ENCODE measurements around the gene VDR. TPM values are rescaled to one million over a fixed set of nuclear protein-coding genes. Genes with fewer than 3 reads are reported as not detected.

The VDR gene
- total RNA-seq, 1 experiment from 2014 or later, result 22.3 TPM

GRCh38 chr12:47883663-47884195 lies 21.1 kb downstream of the VDR start:
- POLR2A ChIA-PET, result interaction anchor here (0.6 to 2.4 kb wide), 10 partner anchors 11 to 177 kb away, joined by 3 to 12 read pairs (median 4); partner anchors contain the start of gene VDR
- TF ChIP-seq, protein P1, sequence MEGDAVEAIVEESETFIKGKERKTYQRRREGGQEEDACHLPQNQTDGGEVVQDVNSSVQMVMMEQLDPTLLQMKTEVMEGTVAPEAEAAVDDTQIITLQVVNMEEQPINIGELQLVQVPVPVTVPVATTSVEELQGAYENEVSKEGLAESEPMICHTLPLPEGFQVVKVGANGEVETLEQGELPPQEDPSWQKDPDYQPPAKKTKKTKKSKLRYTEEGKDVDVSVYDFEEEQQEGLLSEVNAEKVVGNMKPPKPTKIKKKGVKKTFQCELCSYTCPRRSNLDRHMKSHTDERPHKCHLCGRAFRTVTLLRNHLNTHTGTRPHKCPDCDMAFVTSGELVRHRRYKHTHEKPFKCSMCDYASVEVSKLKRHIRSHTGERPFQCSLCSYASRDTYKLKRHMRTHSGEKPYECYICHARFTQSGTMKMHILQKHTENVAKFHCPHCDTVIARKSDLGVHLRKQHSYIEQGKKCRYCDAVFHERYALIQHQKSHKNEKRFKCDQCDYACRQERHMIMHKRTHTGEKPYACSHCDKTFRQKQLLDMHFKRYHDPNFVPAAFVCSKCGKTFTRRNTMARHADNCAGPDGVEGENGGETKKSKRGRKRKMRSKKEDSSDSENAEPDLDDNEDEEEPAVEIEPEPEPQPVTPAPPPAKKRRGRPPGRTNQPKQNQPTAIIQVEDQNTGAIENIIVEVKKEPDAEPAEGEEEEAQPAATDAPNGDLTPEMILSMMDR (IDR thresholded peaks at IDR 0.05; ENCODE audit: unreplicated experiment), result no peak
- intact Hi-C loops (cut with micrococcal nuclease), result no loop called here

DNA sequence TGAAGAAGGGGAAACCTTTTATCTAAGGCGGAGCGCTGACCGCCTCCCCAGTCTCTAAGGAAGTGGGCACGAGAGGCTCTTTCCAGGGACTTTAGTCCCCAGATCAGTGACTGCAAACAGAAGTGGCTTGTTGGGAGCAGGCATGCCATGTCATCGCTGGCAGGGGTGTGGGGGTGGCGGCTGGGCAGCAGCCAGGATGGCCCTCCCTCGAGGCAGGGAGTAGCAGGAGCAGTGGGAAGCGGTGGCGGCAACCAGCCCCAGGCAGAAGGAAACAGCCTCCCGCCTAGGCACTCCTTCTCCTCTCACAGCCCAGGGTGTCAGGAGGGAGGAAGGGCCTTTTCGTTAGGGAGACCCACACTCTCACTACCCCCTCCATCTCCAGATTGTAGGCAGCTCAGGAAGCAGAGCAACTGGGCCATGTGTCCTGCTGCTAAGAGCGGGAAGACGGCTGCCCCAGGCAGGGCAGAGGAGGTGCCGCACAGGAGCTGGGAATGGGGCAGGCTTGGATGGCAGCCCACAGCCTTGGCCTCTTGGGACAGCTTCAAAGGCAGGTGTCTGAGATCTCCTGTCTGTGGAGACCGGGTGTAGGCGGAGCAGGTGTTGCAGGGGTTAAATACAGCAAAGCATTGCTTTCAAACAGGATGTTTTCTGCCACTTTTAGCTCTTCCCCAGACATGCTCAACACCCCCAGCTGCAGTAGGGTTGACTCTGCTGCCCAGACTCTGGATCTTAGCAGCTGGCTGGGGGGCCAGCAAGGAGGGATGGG lies 21.8 kb downstream of the VDR start:
- intact Hi-C loops (cut with micrococcal nuclease), result no loop called here
- peak; percentile 62 for DNase-seq (ENCODE audit: unreplicated experiment)
- no peaks in the 10 kb centered on the region for H3K9me3 Mint-ChIP-seq (ENCODE audit: unreplicated experiment)
- no peaks in the 10 kb centered on the region for H3K27me3 Mint-ChIP-seq (ENCODE audit: insufficient read depth, unreplicated experiment)
- peaks cover 15% of the 10 kb centered on the region for H3K36me3 Mint-ChIP-seq (ENCODE audit: insufficient read depth, unreplicated experiment)
- no peak overlapping the region for H3K4me3 Mint-ChIP-seq (ENCODE audit: unreplicated experiment)
- H3K27ac Mint-ChIP-seq (ENCODE audit: low read depth, unreplicated experiment), result no peak overlapping the region
- TF ChIP-seq, protein P1 (IDR thresholded peaks at IDR 0.05; ENCODE audit: unreplicated experiment), result no peak
- POLR2A ChIA-PET, result interaction anchor here (0.6 to 2.4 kb wide), 10 partner anchors 12 to 176 kb away, joined by 3 to 12 read pairs (median 4); partner anchors contain the start of gene VDR
- peaks cover 50% of the 10 kb centered on the region for H3K4me1 Mint-ChIP-seq (ENCODE audit: insufficient read depth, unreplicated experiment)
- no TSS peak for BruUV-seq (replicated peaks)
- CTCF ChIA-PET, result interaction anchor here (0.8 to 2.0 kb wide), 7 partner anchors 13 to 282 kb away, joined by 3 to 10 read pairs (median 6); no protein-coding TSS in a partner anchor

More at GRCh38 chr12:47883663-47884195, 21.1 kb downstream of the VDR start:
- no peak overlapping the region for H3K27ac Mint-ChIP-seq (ENCODE audit: low read depth, unreplicated experiment)
- peaks cover 16% of the 10 kb centered on the region for H3K36me3 Mint-ChIP-seq (ENCODE audit: insufficient read depth, unreplicated experiment)
- no TSS peak for BruUV-seq (replicated peaks)
- peaks cover 45% of the 10 kb centered on the region for H3K4me1 Mint-ChIP-seq (ENCODE audit: insufficient read depth, unreplicated experiment)
- no peaks in the 10 kb centered on the region for H3K9me3 Mint-ChIP-seq (ENCODE audit: unreplicated experiment)
- H3K4me3 Mint-ChIP-seq (ENCODE audit: unreplicated experiment), result no peak overlapping the region
- H3K27me3 Mint-ChIP-seq (ENCODE audit: insufficient read depth, unreplicated experiment), result no peaks in the 10 kb centered on the region
- no peak for DNase-seq (ENCODE audit: unreplicated experiment)
- CTCF ChIA-PET, result interaction anchor here (0.8 to 2.0 kb wide), 8 partner anchors 11 to 281 kb away, joined by 3 to 10 read pairs (median 6); no protein-coding TSS in a partner anchor

- CTCF ChIA-PET, result interaction anchor here (0.6 to 0.8 kb wide), 2 partner anchors 12 to 17 kb away, joined by 3 to 4 read pairs; no protein-coding TSS in a partner anchor
- Mint-ChIP-seq H3K27ac (ENCODE audit: low read depth, unreplicated experiment) (peak overlapping the region; percentile 25), H3K4me3 (ENCODE audit: unreplicated experiment) (no peak overlapping the region), H3K36me3 (ENCODE audit: insufficient read depth, unreplicated experiment) (peaks cover 19% of the 10 kb centered on the region), H3K27me3 (ENCODE audit: insufficient read depth, unreplicated experiment) (no peaks in the 10 kb centered on the region), H3K9me3 (ENCODE audit: unreplicated experiment) (no peaks in the 10 kb centered on the region), H3K4me1 (ENCODE audit: insufficient read depth, unreplicated experiment) (peaks cover 52% of the 10 kb centered on the region)
- peak; percentile 94 for DNase-seq (ENCODE audit: unreplicated experiment)
- POLR2A ChIA-PET, result interaction anchor here (0.6 to 1.4 kb wide), 3 partner anchors 15 to 23 kb away, joined by 3 to 6 read pairs (median 5); partner anchors contain the start of gene VDR
- intact Hi-C loops (cut with micrococcal nuclease), result no loop called here
- no TSS peak for BruUV-seq (replicated peaks)
- TF ChIP-seq, protein P1 (IDR thresholded peaks at IDR 0.05; ENCODE audit: unreplicated experiment), result no peak
Measured at GRCh38 chr12:47881826-47882427, 22.9 kb downstream of the VDR start.

GRCh38 chr12:47881051-47881450 lies 23.7 kb downstream of the VDR start:
- no peak for DNase-seq (ENCODE audit: unreplicated experiment)
- peaks cover 25% of the 10 kb centered on the region for H3K36me3 Mint-ChIP-seq (ENCODE audit: insufficient read depth, unreplicated experiment)
- no peak overlapping the region for H3K27ac Mint-ChIP-seq (ENCODE audit: low read depth, unreplicated experiment)
- BruUV-seq (replicated peaks), result no TSS peak
- ChIA-PET CTCF (interaction anchor here (0.7 to 1.2 kb wide), 2 partner anchors 14 to 24 kb away, joined by 3 read pairs; partner anchors contain the start of gene VDR), POLR2A (interaction anchor here (0.6 to 1.4 kb wide), 3 partner anchors 16 to 24 kb away, joined by 3 to 6 read pairs (median 5); partner anchors contain the start of gene VDR)
- intact Hi-C loops (cut with micrococcal nuclease), result no loop called here
- H3K4me3 Mint-ChIP-seq (ENCODE audit: unreplicated experiment), result no peak overlapping the region
- TF ChIP-seq, protein P1 (IDR thresholded peaks at IDR 0.05; ENCODE audit: unreplicated experiment), result no peak
- no peaks in the 10 kb centered on the region for H3K27me3 Mint-ChIP-seq (ENCODE audit: insufficient read depth, unreplicated experiment)
- peaks cover 55% of the 10 kb centered on the region for H3K4me1 Mint-ChIP-seq (ENCODE audit: insufficient read depth, unreplicated experiment)
- no peaks in the 10 kb centered on the region for H3K9me3 Mint-ChIP-seq (ENCODE audit: unreplicated experiment)
